Measurements from ENCODE around the gene GRID2IP.

DNA sequence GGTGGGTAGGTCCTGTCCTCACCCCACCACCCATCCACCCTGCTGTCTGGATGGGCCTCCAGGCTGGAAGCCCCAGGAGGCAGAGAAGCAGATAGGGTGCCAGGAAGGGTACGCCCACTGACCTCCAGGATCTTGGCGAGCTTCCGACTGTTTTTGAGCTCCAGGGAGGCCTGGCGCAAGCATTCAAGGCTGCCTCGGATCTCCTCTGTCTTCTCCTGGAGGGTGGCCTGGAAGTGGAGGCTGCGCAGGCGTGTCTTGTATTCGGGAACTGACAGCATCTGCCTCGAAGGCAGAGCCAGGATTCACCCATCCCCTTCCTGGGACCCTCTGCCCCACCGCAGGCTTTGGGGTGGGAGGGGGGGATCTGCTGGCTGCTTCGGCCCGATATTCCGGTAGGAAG lies 48.4 kb downstream of the GRID2IP start:
- TF ChIP-seq, protein P1, sequence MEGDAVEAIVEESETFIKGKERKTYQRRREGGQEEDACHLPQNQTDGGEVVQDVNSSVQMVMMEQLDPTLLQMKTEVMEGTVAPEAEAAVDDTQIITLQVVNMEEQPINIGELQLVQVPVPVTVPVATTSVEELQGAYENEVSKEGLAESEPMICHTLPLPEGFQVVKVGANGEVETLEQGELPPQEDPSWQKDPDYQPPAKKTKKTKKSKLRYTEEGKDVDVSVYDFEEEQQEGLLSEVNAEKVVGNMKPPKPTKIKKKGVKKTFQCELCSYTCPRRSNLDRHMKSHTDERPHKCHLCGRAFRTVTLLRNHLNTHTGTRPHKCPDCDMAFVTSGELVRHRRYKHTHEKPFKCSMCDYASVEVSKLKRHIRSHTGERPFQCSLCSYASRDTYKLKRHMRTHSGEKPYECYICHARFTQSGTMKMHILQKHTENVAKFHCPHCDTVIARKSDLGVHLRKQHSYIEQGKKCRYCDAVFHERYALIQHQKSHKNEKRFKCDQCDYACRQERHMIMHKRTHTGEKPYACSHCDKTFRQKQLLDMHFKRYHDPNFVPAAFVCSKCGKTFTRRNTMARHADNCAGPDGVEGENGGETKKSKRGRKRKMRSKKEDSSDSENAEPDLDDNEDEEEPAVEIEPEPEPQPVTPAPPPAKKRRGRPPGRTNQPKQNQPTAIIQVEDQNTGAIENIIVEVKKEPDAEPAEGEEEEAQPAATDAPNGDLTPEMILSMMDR (IDR thresholded peaks at IDR 0.05), result no peak
- TF ChIP-seq EMX1 (CRISPR knock-in tag; IDR thresholded peaks at IDR 0.05) (no peak), ZNF263 (CRISPR knock-in tag; IDR thresholded peaks at IDR 0.05; ENCODE audit: low read depth) (no peak), TEAD1 (CRISPR knock-in tag; IDR thresholded peaks at IDR 0.05) (no peak), NR3C1 (CRISPR knock-in tag; conservative IDR thresholded peaks at IDR 0.05; ENCODE audit: low read depth) (no peak), NFE2L1 (CRISPR knock-in tag; IDR thresholded peaks at IDR 0.05) (no peak), CBFB (CRISPR knock-in tag; IDR thresholded peaks at IDR 0.05; ENCODE audit: low read depth) (no peak), ATF1 (CRISPR knock-in tag; IDR thresholded peaks at IDR 0.05) (no peak), SP1 (CRISPR knock-in tag; conservative IDR thresholded peaks at IDR 0.05) (no peak), JUN (CRISPR knock-in tag; IDR thresholded peaks at IDR 0.05) (no peak), FOXJ3 (CRISPR knock-in tag; IDR thresholded peaks at IDR 0.05; ENCODE audit: borderline replicate concordance) (no peak)
- TF ChIP-seq, protein P2, sequence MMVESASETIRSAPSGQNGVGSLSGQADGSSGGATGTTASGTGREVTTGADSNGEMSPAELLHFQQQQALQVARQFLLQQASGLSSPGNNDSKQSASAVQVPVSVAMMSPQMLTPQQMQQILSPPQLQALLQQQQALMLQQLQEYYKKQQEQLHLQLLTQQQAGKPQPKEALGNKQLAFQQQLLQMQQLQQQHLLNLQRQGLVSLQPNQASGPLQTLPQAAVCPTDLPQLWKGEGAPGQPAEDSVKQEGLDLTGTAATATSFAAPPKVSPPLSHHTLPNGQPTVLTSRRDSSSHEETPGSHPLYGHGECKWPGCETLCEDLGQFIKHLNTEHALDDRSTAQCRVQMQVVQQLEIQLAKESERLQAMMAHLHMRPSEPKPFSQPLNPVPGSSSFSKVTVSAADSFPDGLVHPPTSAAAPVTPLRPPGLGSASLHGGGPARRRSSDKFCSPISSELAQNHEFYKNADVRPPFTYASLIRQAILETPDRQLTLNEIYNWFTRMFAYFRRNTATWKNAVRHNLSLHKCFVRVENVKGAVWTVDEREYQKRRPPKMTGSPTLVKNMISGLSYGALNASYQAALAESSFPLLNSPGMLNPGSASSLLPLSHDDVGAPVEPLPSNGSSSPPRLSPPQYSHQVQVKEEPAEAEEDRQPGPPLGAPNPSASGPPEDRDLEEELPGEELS (CRISPR knock-in tag; IDR thresholded peaks at IDR 0.05), result no peak
- TF ChIP-seq, protein P3, sequence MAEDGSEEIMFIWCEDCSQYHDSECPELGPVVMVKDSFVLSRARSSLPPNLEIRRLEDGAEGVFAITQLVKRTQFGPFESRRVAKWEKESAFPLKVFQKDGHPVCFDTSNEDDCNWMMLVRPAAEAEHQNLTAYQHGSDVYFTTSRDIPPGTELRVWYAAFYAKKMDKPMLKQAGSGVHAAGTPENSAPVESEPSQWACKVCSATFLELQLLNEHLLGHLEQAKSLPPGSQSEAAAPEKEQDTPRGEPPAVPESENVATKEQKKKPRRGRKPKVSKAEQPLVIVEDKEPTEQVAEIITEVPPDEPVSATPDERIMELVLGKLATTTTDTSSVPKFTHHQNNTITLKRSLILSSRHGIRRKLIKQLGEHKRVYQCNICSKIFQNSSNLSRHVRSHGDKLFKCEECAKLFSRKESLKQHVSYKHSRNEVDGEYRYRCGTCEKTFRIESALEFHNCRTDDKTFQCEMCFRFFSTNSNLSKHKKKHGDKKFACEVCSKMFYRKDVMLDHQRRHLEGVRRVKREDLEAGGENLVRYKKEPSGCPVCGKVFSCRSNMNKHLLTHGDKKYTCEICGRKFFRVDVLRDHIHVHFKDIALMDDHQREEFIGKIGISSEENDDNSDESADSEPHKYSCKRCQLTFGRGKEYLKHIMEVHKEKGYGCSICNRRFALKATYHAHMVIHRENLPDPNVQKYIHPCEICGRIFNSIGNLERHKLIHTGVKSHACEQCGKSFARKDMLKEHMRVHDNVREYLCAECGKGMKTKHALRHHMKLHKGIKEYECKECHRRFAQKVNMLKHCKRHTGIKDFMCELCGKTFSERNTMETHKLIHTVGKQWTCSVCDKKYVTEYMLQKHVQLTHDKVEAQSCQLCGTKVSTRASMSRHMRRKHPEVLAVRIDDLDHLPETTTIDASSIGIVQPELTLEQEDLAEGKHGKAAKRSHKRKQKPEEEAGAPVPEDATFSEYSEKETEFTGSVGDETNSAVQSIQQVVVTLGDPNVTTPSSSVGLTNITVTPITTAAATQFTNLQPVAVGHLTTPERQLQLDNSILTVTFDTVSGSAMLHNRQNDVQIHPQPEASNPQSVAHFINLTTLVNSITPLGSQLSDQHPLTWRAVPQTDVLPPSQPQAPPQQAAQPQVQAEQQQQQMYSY (CRISPR knock-in tag; IDR thresholded peaks at IDR 0.05), result no peak
- TF ChIP-seq, protein P4, sequence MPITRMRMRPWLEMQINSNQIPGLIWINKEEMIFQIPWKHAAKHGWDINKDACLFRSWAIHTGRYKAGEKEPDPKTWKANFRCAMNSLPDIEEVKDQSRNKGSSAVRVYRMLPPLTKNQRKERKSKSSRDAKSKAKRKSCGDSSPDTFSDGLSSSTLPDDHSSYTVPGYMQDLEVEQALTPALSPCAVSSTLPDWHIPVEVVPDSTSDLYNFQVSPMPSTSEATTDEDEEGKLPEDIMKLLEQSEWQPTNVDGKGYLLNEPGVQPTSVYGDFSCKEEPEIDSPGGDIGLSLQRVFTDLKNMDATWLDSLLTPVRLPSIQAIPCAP (CRISPR knock-in tag; IDR thresholded peaks at IDR 0.05), result no peak

Data from WTC11 (cell line).